Stimulated activated CD4-positive, alpha-beta T cell treated with anti-CD3 and anti-CD28 coated beads, Interleukin-2, amount 100 ng/mL, for 24 hours (primary cell): ENCODE results near the gene HSPA1L.
A peak's percentile ranks its signal among the peaks of the same experiment; 100 is the strongest.
"Not testable (repeated sequence)": the region's sequence is repeated elsewhere in the genome, so short reads cannot be mapped to it uniquely, and the experiment has no call there.

ENCODE experiments used
- DNase-seq, 2 donors: peaks; one replicate each; pipeline ENCODE4 v3.0.0-alpha.2; 2020

Gene HSPA1L

DNA sequence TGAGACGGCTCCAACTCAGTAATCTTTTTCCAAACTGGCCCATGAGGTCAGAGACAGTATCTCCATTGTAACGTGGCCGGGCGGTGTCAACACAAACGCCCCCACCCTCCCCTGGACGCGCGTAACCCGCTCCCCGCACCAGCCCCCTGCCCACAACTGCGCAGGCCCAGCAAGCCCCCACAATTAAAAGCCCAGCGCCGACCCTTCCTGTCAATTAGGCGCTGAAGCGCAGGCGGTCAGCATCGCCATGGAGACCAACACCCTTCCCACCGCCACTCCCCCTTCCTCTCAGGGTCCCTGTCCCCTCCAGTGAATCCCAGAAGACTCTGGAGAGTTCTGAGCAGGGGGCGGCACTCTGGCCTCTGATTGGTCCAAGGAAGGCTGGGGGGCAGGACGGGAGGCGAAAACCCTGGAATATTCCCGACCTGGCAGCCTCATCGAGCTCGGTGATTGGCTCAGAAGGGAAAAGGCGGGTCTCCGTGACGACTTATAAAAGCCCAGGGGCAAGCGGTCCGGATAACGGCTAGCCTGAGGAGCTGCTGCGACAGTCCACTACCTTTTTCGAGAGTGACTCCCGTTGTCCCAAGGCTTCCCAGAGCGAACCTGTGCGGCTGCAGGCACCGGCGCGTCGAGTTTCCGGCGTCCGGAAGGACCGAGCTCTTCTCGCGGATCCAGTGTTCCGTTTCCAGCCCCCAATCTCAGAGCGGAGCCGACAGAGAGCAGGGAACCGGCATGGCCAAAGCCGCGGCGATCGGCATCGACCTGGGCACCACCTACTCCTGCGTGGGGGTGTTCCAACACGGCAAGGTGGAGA is at the start of gene HSPA1L, which contains the start of gene HSPA1A:
Gene HSPA1L (minus strand): TSS at position 259 of the 814 bp plus-strand sequence. CDS start 3,311 bp downstream, outside the sequence.
Gene HSPA1A (plus strand): TSS at position 519 of the 814 bp plus-strand sequence. CDS start 214 bp downstream, at position 733.
- peak; percentile 60 to 72 for DNase-seq

DNA sequence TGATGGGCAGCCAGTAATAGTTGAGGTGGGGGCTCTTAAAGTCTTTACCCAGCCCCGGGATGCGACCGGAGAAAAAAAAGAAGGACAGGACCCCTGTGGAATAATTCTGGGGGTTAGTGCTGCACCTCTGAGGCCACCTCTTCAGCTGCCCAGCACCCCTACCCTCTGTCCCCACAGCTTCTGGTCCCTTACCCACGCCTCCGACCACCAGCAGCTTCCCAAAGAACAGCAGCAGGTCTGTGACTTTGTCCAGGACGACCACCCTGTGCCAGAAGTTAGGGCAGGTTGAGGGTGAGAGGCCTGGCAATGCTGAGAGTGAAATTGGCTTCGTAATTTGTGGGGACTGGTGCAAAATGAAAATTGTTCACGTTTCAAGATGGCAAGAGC is 49.7 kb upstream of the HSPA1L start:
- DNase-seq: no peak

DNA sequence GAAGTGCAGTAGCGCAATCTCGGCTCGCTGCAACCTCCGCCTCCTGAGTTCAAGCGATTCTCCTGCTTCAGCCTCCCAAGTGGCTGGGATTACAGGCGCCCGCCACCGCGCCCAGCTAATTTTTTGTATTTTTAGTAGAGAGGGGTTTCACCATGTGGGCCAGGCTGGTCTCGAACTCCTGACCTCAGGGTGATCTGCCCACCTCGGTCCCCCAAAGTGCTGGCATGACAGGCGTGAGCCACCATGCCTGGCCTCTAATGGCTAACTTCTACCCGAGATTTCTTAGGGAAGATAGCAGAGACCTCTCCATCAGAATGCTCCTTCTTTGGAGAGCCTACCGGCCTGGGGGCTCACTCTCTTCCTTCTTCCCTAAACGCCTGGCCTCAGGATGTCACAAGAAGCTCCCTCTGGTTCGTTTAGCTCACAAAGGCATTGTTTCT is 49.1 kb upstream of the HSPA1L start:
- DNase-seq: peak in 1 of 2 donors; percentile 40

DNA sequence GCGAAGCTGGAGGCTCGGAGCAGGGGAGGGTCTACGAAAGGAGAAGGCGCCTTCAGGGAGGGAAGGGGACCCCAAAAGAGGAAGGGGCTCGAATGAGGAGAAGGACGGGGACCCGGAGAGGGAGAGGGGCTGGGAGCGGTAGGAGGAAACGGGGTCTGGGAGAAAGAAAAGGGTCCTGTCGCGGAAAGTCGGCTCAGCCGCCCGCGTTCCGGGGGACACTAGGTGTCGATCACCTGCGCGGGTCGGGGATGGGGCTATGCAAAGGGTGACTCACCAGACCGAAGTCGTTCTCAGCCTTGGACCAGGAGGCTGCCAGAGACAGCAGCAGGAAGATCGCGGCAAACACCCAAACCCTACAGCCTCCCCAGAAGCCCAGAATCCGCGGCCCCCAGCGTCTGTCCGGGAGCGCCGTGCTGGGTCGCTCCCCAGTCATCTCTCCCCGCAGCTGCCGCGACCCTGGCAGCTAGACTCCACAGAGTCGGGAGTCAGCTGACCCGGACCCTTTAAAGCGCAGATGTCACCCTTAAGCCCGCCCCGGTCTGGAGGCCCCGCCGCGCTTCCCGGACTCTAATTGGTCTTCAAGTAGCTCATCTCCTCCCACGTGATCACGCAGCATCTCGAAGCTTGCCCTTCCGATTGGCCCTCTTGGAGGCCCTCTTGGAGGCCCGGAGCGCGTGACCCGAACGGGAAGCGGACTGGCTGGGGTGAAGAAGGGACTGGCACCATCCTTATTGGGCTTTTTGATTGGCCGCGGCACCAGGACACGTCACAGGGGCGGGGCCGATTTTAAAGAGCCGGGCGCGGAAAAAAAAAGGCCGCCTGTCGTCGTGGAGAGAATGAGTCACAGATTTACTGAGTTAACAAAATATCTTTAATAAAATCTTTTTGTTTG is 47.5 kb upstream of the HSPA1L start, which contains the start of gene NEU1:
Gene NEU1 (minus strand): TSS at position 478 of the 892 bp plus-strand sequence. CDS start 45 bp downstream, at position 433.
- DNase-seq: peak; percentile 98 to 99

DNA sequence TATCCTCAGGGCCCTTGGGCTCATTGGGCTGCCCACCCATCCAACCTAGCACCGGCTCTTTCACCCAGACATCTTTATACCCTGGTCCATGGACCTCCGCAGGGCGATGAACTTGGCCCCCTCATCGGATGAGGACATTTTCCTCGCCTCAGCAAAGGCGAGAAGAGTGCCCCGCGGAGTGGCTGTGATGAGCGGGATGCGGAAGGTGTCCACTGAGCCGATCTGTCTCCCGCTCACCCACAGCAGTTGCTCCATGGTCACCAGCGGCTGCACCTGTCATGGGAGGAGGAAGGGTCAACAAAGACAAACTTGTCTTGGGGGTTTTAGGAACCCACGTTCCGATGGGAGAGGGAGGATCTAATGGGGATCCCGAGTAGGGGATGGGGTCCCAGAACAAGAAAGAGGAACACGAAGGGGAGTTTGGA is 46.8 kb upstream of the HSPA1L start:
- no peak for DNase-seq

DNA sequence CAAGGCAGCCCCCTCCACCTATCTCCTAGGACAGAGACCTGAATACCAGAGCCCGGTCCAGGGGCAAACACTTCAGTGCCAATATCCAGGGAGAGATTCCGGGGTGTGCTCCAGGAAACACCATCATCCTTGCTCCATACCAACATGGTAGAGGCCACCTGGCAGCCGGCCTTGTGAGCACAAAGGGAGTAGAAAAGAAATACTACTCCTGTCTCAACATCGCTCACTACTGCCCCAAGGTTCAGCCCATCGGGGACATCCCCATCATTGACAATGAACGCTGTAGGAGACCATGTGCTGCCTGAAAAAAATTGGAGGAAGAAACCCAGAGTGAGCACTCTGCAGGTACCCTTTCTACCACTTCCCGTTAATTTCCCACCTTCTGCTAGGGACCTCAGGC is 46.1 kb upstream of the HSPA1L start:
- DNase-seq: no peak

DNA sequence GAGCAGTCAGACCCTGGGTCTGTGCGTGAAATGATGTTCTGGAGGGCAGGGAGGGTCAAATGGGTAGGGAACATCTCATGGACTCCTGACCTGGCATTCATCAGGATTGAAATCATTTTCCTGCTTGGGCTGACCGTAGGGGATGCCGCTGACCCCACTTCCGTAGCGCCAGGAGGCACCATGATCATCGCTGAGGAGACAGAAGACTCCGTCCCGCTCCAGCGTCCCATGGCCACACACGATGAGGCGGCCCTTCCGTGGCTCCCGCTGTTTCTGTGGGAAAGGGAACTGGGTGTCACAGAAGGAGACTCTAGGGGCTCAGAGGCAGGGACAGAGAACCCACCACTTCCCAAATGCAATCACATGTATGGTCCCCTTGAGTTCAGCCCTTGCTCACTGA is 45.3 kb upstream of the HSPA1L start:
- no peak for DNase-seq

DNA sequence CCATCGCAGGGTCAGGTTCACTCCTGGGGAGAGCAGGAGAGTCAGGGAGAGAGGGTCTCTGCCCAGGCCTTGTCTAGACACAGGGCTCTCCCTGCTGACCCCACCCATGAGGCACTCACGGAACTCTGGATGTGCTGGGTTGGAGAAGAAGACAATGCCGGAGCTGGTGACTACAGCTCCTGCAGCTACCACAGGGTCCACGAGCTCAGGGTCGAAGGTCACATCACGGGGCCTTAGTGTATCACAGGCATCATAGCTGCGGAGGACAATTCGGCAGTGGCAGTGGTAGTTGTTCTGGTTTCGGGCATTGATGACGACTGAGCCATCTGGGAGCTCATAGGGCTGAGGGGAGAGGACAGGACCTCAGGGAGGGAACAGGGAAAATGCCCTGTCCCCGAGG is 44.8 kb upstream of the HSPA1L start:
- DNase-seq: no peak

DNA sequence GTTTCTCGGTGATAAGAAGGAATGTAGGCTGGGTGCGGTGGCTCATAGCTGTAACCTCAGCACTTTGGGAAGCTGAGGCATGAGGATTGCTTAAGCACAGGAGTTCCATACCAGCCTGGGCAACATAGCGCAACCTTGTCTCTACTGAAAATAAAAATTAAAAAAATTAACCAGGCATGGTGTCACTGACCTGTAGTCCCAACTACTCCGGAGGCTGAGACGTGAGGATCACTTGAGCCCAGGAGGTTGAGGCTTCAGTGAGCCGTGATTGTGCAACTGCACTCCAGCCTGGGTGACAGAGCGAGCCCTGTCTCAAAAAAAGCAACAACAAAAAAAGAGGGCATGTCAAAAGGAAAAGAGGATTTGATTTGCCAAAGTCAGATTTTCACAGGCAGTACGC is 43.6 kb upstream of the HSPA1L start:
- DNase-seq: no peak

DNA sequence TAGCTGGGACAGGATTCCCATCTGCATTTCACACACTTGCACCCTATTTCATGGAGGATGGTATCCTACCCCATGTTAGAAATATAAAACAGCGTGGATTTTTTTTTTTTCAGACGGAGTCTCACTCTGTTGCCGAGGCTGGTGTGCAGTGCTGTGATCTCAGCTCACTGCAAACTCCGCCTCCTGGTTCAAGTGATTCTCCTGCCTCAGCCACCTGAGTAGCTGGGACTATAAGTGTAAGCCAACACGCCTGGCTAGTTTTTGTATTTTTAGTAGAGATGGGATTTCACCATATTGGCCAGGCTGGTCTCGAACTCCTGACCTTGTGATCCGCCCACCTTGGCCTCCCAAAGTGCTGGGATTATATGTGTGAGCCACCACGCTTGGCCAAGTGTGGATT is 42.7 kb upstream of the HSPA1L start:
- DNase-seq: not testable (repeated sequence)

DNA sequence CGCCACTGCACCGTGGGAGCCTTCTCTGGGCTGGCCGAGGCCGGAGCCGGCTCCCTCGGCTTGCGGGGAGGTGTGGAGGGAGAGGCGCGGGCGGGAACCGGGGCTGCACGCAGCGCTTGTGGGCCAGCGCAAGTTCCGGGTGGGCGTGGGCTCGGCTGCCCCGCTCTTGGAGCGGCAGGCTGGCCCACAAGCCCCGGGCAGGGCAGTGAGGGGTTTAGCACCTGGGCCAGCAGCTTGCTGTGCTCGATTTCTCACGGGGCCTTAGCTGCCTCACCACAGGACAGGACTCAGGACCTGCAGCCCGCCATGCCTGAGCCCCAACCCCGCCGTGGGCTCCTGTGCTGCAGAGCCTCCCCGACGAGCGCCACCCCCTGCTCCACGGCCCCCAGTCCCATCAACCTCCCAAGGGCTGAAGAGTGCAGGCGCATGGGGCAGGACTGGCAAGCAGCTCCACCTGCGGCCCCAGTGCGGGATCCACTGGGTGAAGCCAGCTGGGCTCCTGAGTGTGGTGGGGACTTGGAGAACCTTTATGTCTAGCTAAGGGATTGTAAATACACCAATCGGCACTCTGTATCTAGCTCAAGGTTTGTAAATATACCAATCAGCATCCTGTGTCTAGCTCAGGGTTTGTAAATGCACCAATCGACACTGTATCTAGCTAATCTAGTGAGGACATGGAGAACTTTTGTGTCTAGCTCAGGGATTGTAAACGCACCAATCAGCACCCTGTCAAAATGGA is 37.1 kb upstream of the HSPA1L start:
- not testable (repeated sequence) for DNase-seq

DNA sequence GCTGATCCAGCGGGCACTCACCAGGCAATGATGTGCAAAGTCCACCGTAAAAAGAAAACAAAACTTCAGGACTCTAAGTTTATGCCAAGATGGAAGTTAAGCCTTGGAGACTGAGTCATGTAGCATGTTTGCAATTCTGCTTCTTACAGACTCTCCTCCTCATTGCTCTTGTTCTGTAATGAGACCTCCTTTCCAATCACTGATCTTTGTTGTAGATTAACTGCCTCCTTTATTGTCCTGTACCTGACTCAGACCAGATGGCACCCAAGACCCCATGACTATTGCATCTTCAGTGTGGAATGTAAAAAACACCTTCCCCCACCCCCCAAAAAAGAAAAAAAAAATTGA is 36.4 kb upstream of the HSPA1L start:
- DNase-seq: no peak

DNA sequence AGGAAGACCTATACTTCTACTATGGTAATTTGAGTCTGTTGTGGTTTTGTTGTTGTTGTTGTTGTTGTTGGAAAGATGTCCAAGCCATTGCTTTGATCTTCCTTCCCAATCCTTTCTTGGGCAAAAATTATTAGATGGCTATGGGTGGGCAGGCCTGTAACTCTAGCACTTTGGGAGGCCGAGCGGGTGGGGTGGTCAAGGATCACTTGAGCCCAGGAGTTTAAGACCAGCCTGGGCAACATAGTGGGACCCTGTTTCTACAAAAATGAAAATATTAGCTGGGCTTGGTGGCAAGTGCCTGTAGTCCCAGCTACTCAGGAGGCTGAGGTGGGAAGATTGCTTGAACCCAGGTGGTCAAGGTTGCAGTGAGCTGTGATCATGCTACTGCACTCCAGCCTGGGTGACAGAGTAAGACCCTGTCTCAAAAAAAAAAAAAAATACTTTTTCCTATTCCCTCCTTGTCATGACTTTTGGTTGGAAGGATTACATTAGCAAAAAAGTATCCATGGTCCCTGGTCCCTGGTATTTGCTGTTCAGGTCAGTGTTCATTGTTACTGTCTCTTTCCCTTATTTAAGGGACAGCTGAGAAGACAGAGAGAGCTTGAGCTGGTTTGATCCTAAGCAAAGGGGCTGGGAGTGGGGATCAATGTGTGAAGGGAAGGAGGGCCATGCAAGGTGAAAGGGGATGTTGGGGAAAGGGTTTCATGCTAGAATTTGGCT is 35.8 kb upstream of the HSPA1L start:
- no peak for DNase-seq

DNA sequence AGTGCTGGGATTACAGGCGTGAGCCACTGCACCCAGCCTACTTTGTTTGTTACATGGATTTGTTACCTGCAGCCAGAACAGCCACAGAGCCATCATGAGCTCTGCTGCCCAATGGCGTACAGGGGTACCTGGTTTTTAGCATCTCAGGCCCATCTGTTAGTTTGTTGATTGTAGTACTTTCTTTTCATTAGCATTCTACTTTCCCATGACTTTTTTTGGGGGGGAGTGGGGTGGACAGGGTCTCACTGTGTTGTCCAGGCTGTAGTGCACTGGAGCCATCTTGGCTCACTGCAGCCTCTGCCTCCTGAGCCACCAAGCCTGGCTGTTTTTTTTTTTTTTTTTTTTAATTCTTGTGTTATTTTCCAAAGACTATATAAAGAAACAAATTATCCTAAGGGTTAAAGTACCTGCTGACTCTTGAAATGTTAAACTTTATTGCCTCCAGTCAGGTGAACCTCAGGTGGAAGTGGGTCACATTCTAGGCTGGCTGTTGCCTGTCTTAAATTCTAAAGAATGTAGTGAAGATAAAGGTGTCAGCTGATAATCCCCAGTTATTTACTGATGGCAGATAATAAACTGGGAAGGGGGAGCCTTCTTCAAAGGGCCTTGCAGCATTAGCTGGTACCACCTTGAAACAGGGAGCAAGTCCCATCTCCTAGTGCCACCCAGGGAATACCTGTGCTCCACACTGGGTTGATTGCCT is 32.3 kb upstream of the HSPA1L start:
- no peak for DNase-seq

DNA sequence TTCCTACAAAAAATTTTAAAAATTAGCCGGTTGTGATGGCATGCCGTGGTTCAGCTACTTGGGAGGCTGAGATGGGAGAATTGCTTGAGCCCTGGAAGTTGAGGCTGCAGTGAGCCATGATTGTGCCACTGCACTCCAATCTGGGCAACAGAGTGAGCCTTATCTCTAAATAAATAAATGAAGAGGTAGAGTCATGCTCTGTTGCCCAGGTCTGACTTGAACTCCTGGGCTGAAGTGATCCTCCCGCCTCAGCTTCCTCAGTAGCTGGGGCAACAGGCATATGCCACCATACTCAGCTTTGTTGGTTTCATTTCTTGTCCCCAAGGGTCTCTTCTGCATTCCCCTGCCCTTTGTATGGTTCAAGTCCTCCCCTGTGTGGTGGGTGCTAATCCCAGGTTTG is 29.4 kb upstream of the HSPA1L start:
- no peak for DNase-seq

DNA sequence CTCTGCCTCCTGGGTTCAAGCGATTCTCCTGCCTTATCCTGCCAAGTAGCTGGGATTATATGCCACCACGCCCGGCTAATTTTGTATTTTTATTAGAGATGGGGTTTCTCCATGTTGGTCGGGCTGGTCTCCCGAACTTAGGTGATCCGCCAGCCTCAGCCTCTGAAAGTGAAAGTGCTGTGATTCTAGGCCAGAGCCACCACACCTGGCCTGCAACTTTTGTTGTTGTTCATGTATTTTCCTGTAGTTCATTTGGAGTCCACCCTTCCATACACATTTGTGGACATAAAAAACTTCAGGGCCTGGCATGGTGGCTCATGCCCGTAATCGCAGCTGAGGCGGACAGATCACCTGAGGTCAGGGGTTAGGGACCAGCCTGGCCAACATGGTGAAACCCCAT is 27.0 kb upstream of the HSPA1L start:
- DNase-seq: no peak

DNA sequence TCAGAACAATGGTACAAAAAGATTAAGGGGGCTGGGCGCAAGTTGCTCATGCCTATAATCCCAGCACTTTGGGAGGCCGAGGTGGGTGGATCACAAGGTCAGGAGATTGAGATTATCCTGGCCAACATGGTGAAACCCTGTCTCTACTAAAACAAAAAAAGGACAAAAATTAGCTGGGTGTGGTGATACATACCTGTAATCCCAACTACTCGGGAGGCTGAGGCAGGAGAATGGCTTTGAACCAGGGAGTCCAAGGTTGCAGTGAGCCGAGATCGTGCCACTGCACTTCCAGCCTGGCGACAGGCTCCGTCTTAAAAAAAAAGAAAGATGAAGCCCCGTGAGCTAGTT is 24.7 kb upstream of the HSPA1L start:
- not testable (repeated sequence) for DNase-seq

DNA sequence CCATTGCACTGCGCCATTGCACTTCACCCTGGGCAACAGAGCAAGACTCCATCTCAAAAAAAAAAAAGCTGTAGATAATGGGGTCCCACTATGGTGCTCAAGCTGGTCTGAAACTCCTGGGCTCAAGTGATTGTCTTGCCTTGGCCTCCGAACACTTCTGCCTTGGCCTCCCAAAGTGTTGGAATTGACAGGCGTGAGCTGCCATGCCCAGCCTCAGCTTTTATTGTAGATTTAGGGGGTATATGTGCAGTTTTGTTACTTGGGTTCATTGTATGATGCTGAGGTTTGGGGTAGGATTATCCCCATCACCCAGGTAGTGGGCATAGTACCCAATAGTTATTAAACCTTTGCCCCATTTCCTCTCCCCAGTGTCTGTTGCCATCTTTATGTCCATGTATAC is 23.9 kb upstream of the HSPA1L start:
- no peak for DNase-seq

DNA sequence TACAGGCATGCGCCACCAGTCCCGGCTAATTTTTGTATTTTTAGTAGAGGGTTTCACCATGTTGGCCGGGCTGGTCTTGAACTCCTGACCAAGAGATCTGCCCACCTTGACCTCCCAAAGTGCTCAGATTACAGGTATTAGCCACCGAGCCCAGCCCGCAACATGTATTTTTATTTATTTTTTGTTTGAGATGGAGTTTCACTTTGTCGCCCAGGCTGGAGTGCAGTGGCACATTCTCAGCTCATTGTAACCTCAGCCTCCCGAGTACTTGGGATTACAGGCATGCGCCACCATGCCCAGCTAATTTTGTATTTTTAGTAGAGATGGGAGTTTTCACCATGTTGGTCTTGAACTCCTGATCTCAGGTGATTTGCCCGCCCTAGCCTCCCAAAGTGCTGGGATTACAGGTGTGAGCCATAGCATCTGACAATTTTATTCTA is 23.1 kb upstream of the HSPA1L start:
- not testable (repeated sequence) for DNase-seq

DNA sequence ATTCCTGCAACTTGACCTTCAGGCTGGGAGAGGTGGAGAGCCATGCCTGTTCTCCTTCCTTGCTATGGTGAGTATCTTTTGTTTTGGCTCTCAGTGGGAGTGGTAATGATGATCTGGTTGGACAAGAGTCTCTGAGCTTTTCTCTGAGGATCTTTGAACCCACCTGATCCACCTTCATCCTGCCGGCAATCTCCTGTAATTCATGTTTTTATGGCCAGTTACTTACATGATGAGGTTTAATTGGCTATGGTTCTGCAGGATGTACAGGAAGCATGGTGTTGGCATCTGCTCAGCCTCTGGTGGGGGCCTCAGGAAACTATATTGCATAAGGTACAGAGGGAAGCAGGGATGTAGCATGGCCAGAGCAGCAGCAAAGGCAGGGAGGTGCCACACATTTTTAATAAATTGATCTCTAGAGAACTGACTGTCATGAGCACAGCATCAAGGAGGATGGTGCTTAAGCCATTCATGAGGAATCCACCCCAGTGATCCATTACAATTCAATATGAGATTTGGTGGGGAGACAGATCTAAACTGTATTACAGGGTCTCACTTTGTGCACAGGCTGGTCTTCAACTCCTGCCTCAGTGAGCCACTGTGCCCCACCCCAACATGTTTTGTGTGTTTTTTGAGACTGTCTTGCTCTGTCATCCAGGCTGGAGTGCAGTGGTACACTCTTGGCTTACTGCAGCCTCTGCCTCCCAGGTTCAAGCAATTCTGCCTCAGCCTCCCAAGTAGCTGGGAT is 22.5 kb upstream of the HSPA1L start:
- peak in 1 of 2 donors; percentile 9 for DNase-seq
